PC-9 (cell line): ENCODE data around the gene ACAD8. TPM values are rescaled to one million over a fixed set of nuclear protein-coding genes. Genes with fewer than 3 reads are reported as not detected.

Source experiments
- BruUV-seq: library from RNA; stranded (reverse); fragments of 400-500 nt; replicated peaks from 2 replicates; lab custom pipeline; 2021; lab: Mats Ljungman, UMichigan
- CTCF ChIA-PET: fragments of 300-600 bp; sonication (Branson Sonifier 250); formaldehyde crosslinking; loops from one replicate; lab custom pipeline; 2022; ENCODE audit warnings: antibody characterized with exemption; lab: Charles Lee
- POLR2A ChIA-PET: fragments of 300-600 bp; sonication (Branson Sonifier 250); formaldehyde crosslinking; loops from one replicate; lab custom pipeline; 2022; ENCODE audit warnings: antibody characterized with exemption; ENCODE audit not compliant: unreplicated experiment; lab: Charles Lee
- DNase-seq, 2 experiments: peaks; one replicate each; pipeline versions ENCODE4 v3.0.0 to v3.0.0-alpha.2; 2015 to 2022; ENCODE audit warnings: mixed read lengths in 1 of 2
- H2AFZ ChIP-seq: fragments of 200-600 bp; sonication (generic); 2 replicates; pipeline ENCODE4 v1.8.1; 2017; ENCODE audit warnings: antibody characterized with exemption
- H3F3A ChIP-seq: fragments of 200-600 bp; sonication (generic); 2 replicates; pipeline ENCODE4 v1.8.1; 2017; ENCODE audit warnings: antibody characterized with exemption, mild to moderate bottlenecking, low read depth; ENCODE audit not compliant: insufficient read depth
- H3K27ac ChIP-seq: fragments of 200-600 bp; sonication (generic); 2 replicates; pipeline ENCODE4 v1.6.1; 2016; ENCODE audit warnings: mixed run types
- H3K27me3 ChIP-seq: fragments of 200-600 bp; sonication (generic); 2 replicates; pipeline ENCODE4 v1.6.1; 2016; ENCODE audit warnings: low read depth, mixed run types; ENCODE audit not compliant: insufficient read depth
- H3K36me3 ChIP-seq: fragments of 200-600 bp; sonication (generic); 2 replicates; pipeline ENCODE4 v1.6.1; 2016; ENCODE audit warnings: low read depth, mixed run types
- H3K4me1 ChIP-seq: fragments of 200-600 bp; sonication (generic); replicated peaks from 2 replicates; pipeline ENCODE4 v1.6.1; 2016; ENCODE audit warnings: mixed run types; ENCODE audit not compliant: insufficient read depth
- H3K4me2 ChIP-seq: fragments of 200-600 bp; sonication (generic); 2 replicates; pipeline ENCODE4 v1.6.1; 2017; ENCODE audit warnings: mixed run types
- H3K4me3 ChIP-seq: fragments of 200-600 bp; sonication (generic); 2 replicates; pipeline ENCODE4 v1.6.1; 2016; ENCODE audit warnings: mixed run types
- H3K79me2 ChIP-seq: fragments of 200-600 bp; sonication (generic); 2 replicates; pipeline ENCODE4 v1.6.1; 2017; ENCODE audit warnings: low read depth, mixed run types
- H3K9me2 ChIP-seq: fragments of 200-600 bp; sonication (generic); 2 replicates; pipeline ENCODE4 v1.8.1; 2017; ENCODE audit warnings: mild to moderate bottlenecking; ENCODE audit not compliant: insufficient read depth
- H3K9me3 ChIP-seq: fragments of 200-600 bp; sonication (generic); 2 replicates; pipeline ENCODE4 v1.8.1; 2016; ENCODE audit warnings: low read depth; ENCODE audit not compliant: insufficient read depth
- H4K20me1 ChIP-seq: fragments of 200-600 bp; sonication (generic); 2 replicates; pipeline ENCODE4 v1.8.1; 2017; ENCODE audit not compliant: insufficient read depth
- EZH2 ChIP-seq: fragments of 200-600 bp; sonication (generic); IDR thresholded peaks from 2 replicates; pipeline ENCODE4 v1.8.0; 2017; ENCODE audit warnings: antibody characterized with exemption, low read depth
- intact Hi-C: fragments of 100-400 bp; cut with micrococcal nuclease; formaldehyde crosslinking; loops from one replicate; pipeline ENCODE4 v1.10.0; 2022; ENCODE audit not compliant: unreplicated experiment
- total RNA-seq: library from RNA; stranded (reverse); gene quantifications from 2 replicates; pipeline ENCODE4 v1.2.3, GENCODE V29; 2021
- TF ChIP-seq, protein P1 (sequence below): fragments of 200-600 bp; sonication (generic); conservative IDR thresholded peaks from 2 replicates; pipeline ENCODE4 v1.6.1; 2017; ENCODE audit warnings: mixed run types, antibody characterized with exemption, mild to moderate bottlenecking, moderate library complexity

The ACAD8 gene
- total RNA-seq, 1 experiment from 2014 or later: 16.1 TPM

DNA sequence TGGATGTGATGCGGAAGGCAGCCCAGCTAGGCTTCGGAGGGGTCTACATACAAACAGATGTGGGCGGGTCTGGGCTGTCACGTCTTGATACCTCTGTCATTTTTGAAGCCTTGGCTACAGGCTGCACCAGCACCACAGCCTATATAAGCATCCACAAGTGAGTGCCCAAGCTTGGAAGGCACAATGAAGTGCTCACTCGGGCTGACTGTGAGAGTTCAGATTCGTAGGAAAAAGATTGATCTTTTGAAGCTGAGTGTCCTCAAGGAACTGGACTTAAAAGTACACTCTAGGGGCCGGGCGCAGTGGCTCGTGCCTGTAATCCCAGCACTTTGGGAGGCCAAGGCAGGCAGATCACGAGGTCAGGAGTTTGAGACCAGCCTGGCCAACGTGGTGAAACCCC lies 3.7 kb downstream of the ACAD8 start:
- no peak overlapping the region for H3K4me2 ChIP-seq
- intact Hi-C loops: no loop called here
- H3K79me2 ChIP-seq: peaks cover 18% of the 10 kb centered on the region
- no peak overlapping the region for H3K4me3 ChIP-seq
- peaks cover 14% of the 10 kb centered on the region for H3K4me1 ChIP-seq
- TF ChIP-seq, protein P1, sequence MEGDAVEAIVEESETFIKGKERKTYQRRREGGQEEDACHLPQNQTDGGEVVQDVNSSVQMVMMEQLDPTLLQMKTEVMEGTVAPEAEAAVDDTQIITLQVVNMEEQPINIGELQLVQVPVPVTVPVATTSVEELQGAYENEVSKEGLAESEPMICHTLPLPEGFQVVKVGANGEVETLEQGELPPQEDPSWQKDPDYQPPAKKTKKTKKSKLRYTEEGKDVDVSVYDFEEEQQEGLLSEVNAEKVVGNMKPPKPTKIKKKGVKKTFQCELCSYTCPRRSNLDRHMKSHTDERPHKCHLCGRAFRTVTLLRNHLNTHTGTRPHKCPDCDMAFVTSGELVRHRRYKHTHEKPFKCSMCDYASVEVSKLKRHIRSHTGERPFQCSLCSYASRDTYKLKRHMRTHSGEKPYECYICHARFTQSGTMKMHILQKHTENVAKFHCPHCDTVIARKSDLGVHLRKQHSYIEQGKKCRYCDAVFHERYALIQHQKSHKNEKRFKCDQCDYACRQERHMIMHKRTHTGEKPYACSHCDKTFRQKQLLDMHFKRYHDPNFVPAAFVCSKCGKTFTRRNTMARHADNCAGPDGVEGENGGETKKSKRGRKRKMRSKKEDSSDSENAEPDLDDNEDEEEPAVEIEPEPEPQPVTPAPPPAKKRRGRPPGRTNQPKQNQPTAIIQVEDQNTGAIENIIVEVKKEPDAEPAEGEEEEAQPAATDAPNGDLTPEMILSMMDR: no peak
- TF ChIP-seq EZH2: no peak
- no peak for DNase-seq
- H3K27ac ChIP-seq: no peak overlapping the region
- H3K9me2 ChIP-seq: no peaks in the 10 kb centered on the region
- no peaks in the 10 kb centered on the region for H3F3A ChIP-seq
- no peak overlapping the region for H2AFZ ChIP-seq
- H3K9me3 ChIP-seq: no peaks in the 10 kb centered on the region
- ChIA-PET CTCF (no interaction called here), POLR2A (no interaction called here)
- H3K27me3 ChIP-seq: no peaks in the 10 kb centered on the region
- BruUV-seq: no TSS peak
- H4K20me1 ChIP-seq: no peaks in the 10 kb centered on the region
- no peaks in the 10 kb centered on the region for H3K36me3 ChIP-seq

DNA sequence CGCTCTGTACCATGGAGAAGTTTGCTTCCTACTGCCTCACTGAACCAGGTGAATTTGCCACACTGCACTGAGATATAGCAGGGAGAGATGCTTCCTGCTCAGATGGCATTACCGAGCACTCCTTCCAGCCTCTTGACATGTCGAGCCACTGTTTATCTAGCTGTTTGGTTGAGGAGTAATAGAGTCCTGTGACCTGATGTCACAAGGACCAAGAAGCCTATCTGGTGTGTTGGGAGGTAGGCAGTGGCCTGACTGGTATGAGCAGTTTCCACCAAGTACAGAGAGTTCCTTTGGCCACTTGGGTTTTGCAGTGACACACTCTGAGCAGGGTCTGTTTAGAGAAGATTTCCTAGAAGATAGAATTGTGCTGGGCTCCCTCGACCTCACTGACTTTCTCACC lies 5.2 kb downstream of the ACAD8 start:
- Histone ChIP-seq H3K4me1 (peaks cover 9% of the 10 kb centered on the region), H3K27me3 (no peaks in the 10 kb centered on the region), H3K79me2 (peaks cover 18% of the 10 kb centered on the region), H3K36me3 (no peaks in the 10 kb centered on the region), H3K9me2 (no peaks in the 10 kb centered on the region), H3K4me3 (no peak overlapping the region), H3K27ac (no peak overlapping the region), H3F3A (no peaks in the 10 kb centered on the region), H3K4me2 (no peak overlapping the region), H3K9me3 (no peaks in the 10 kb centered on the region), H2AFZ (no peak overlapping the region), H4K20me1 (no peaks in the 10 kb centered on the region)
- BruUV-seq: no TSS peak
- TF ChIP-seq, protein P1: no peak
- TF ChIP-seq EZH2: no peak
- DNase-seq: no peak
- intact Hi-C loops: no loop called here
- CTCF ChIA-PET: no interaction called here
- POLR2A ChIA-PET: no interaction called here

DNA sequence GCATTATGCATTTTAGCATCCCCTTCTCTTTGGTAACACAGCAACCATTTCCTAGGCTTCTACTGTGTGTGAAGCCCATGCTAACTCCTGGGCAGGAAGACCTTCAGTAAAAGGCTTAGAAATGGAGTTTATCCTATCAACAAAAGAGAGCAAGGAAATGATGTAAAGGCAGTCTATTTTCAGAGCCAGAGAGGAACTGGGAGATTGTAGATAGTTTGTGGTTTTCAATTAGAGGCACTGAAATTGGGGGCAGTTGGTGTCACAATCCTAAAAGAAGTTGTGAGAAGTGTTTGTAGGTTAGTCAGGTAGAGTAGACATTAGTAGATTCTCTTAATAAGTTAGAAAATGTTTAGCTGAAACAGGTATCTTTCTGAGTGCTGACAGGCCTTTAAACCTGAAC lies 7.1 kb downstream of the ACAD8 start:
- H2AFZ ChIP-seq: no peak overlapping the region
- ChIA-PET POLR2A (no interaction called here), CTCF (no interaction called here)
- intact Hi-C loops: no loop called here
- H3K4me2 ChIP-seq: no peak overlapping the region
- H3K27me3 ChIP-seq: no peaks in the 10 kb centered on the region
- no TSS peak for BruUV-seq
- TF ChIP-seq, protein P1: no peak
- no peak for TF ChIP-seq EZH2
- no peak overlapping the region for H3K27ac ChIP-seq
- H3K9me2 ChIP-seq: no peaks in the 10 kb centered on the region
- no peaks in the 10 kb centered on the region for H3K36me3 ChIP-seq
- H3K4me1 ChIP-seq: peaks cover 7% of the 10 kb centered on the region
- H3K79me2 ChIP-seq: peaks cover 2% of the 10 kb centered on the region; the same call in 1 of the 2 replicates
- no peaks in the 10 kb centered on the region for H3K9me3 ChIP-seq
- peaks cover 3% of the 10 kb centered on the region; the same call in 1 of the 2 replicates for H3F3A ChIP-seq
- no peak overlapping the region for H3K4me3 ChIP-seq
- no peaks in the 10 kb centered on the region for H4K20me1 ChIP-seq
- DNase-seq: no peak
